Measurements from ENCODE around the gene ZNF8. TPM values are rescaled to one million over a fixed set of nuclear protein-coding genes. Genes with fewer than 3 reads are reported as not detected.
"Not testable (repeated sequence)": the region's sequence is repeated elsewhere in the genome, so short reads cannot be mapped to it uniquely, and the experiment has no call there.

Gene ZNF8
- total RNA-seq: 9.5 TPM

DNA sequence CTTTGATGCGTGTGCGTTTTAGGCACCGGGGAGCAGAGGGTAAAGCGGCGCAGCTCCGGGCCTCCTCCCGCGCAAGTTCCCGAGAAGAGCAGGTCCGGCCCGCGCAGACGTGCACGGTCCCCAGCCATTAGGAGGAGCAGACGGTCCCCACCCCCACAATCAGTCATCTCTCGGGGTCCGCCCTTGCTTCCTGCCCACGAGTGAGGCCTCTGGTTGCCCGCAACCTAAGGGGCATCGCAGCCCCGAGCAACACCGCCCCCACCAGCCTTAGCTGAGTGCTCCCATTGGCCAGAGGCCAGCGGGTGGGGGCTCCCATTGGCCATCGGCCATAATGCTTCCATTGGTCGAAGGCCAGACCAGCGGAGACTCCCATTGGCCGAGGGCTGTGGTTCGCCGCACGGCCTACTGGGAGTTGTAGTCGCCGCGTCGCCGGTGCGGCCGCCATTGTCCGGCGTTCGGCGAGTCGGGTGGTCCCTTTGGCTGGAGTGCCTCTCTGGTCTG is at the start of gene ZNF8:
Gene ZNF8 (plus strand): TSS at position 415 of the 501 bp plus-strand sequence. CDS start 127 bp downstream, outside the sequence.
- DNase-seq: peak; percentile 99

DNA sequence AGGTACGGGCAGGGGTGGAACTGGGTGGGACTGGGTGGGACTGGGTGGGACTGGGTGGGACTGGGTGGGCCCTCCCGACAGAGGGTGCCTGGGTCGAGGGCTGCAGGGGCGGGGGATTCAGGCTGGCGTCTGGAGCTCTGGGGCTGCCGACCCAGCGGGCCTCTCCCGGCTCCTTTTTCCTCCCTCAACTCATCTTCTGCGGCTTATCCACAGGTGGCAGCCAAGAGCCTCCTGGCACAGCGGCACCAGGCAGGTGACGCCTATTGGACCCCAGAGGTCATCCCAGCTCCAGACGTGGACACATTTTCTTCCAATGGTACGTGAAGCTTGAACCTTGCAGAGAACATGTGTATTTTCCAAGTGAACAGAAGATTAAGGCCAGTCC is 49.5 kb upstream of the ZNF8 start:
- peak; percentile 24 for DNase-seq

DNA sequence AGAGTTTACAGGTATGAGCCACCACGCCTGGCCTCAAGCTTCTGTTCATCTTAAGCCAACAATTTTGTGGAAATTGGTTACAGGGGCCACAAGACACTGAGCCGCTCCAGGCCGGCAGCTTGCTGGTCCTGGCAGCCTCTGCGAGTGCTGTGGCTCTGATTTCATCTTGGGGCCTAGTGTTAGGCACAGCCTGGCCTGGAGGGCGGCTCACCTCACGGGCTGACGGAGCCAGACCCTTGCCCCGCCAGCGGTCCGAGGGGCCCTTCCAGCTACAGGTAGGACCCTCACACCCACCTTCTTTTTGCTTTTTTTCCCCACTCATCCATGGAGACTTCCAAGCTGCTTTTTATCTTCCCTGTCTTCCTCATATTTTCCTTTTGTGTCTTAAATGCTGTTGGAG is 41.4 kb upstream of the ZNF8 start:
- DNase-seq: no peak

DNA sequence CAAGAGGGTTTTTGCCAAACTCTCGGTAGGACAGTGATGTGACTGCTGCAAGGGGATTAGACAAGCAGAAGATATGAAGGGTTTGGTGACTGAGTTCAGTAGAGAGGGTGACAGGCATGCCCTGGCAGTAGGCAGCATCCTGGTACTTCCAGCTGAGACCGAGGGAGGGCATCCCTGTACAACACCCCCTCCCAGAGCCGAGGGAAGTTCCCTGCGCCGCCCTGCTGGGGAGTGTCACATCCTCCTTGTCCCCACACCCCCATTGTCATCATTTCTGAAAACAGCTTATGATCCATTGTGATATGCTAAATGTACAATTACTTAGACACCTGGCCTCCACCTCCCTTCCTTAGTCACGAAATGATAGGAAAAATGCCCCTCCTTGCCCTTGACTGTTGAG is 35.4 kb upstream of the ZNF8 start:
- no peak for DNase-seq

DNA sequence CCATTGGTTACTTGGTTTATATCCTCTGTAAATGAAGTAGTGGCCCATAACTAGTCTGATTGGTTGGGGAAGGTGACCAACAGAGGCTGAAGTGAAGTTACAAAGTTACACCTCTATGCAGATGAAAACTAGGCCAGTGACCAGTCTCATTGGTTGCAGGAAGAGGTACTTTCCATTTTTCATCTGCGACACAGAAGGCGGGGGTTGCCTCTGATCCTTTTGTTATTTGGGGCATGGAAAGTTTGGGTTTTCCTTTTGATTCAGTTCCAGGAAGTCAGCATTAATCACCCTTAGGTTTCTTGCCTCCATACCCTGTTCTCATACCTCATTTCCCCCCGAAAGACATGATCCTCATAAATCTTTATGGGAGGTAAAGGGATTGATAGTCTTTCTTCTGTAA is 29.9 kb upstream of the ZNF8 start:
- no peak for DNase-seq

DNA sequence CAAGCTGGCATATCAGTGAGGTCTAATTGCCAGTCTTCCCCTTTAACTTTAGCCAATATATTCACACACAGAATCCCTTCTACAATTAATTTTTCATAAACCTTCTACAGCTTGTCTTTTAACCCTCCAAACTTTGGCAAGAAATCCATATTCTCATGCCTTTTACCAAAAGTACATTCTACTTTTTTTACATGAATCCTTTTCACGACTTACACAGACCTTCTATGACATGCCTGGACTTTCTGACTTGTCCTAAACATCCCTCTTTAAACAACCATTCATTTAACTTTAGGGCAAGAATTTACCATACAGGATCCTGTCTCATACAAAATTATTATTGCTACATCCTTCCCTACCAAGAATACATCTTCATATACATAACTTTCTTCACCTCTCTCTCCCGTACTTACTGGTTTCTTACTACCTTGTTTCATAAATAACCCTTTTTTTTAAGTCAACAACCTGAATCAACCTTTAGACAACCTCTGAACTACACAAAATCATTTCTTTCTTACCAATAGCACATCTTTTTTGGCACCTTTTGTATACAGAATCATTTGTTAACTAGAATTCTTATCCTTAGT is 26.6 kb upstream of the ZNF8 start:
- no peak for DNase-seq

DNA sequence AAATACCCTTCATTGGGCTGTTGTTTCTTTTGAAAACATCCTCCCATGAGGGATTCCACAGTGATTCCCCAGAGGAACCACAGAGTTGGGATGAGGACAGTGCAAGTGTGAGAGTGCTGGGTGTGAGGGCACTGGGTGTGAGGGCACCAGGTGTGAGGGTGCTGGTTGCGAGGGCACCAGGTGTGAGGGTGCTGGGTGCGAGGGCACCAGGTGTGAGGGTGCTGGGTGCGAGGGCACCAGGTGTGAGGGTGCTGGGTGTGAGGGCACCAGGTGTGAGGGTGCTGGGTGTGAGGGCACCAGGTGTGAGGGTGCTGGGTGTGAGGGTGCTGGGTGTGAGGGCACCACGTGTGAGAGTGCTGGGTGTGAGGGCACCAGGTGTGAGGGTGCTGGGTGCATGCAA is 20.5 kb upstream of the ZNF8 start:
- not testable (repeated sequence) for DNase-seq

DNA sequence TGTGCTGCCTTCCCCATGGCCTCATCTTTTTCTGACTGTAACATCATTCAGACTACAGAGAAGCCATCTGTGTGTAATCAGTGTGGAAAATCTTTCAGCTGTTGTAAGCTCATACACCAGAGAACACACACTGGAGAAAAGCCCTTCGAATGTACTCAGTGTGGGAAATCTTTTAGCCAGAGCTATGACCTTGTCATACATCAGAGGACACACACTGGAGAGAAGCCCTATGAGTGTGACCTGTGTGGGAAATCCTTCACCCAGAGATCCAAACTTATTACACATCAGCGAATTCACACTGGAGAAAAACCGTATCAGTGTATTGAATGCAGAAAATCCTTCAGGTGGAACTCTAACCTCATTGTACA is 17.2 kb upstream of the ZNF8 start:
- DNase-seq: no peak

DNA sequence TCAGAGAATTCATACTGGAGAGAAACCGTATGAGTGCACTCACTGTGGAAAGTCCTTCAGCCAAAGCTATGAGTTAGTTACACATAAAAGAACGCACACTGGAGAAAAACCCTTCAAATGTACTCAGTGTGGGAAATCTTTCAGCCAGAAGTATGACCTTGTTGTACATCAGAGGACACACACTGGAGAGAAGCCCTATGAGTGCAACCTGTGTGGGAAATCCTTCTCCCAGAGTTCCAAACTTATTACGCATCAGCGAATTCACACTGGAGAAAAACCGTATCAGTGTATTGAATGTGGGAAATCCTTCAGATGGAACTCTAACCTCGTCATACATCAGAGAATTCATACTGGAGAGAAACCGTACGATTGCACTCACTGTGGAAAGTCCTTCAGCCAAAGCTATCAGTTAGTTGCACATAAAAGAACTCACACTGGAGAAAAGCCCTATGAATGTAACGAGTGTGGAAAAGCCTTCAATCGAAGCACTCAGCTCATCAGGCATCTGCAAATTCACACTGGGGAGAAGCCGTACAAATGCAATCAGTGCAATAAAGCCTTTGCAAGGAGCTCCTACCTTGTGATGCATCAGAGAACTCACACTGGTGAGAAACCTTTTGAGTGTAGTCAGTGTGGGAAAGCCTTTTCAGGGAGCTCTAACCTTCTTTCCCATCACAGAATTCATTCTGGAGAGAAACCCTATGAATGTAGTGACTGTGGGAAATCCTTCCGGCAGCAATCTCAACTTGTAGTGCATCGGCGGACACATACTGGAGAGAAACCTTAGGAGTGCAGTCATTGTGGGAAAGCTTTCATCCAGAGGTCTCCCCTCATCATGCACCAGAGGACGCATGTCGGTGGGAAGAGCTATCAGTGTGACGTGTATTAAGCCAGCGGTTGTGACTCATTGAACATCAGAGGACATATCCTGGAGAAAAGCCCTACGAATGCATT is 16.5 kb upstream of the ZNF8 start:
- DNase-seq: no peak

DNA sequence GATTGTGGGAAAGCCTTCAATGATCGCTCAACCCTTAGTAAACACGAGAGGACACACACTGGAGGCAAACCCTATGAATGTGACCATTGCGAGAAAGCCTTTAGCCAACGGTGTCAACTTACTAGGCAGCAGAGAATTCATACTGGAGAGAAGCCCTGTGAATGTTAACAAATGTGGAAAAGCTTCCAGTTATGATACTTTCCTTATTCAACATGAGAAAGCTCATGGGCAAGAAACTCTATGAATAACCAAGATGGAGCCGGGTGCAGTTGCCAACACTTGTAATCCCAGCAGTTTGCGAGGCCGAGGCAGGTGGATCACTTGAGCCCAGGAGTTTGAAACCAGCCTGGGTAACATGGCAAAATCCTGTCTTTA is 15.8 kb upstream of the ZNF8 start:
- DNase-seq: no peak

DNA sequence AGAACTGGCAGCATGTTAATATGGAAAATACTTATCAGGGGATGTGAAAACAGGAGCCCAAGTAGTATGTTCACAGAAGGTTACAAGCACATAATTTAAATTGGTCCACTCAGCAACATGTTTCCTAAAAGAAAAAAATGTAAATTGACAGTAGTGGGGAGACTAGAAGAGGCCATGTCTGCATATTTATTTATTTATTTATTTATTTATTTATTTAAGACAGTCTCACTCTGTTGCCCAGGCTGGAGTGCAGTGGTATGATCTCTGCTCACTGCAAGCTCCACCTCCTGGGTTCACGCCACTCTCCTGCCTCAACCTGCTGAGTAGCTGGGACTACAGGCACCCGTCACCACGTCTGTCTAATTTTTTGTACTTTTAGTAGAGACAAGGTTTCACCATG is 13.7 kb upstream of the ZNF8 start:
- no peak for DNase-seq

DNA sequence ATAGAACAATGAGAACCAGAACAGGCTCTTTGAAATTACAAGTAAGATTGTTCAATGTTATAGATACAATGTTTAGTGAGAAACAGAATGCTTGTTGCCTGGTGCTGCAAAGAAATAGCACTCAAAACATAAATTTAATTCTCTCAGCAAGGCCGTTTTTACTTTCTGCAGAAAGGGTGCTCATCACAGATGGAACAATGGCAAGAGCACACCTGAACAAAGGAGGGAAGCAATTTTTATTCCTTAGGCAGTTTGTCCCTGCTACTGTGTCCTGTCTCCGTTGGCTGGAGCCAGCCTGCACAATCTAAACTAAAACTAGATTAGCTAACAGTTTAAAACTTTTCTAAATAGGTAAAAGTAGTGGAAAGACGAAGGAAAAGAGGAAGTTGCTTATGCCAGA is 10.4 kb upstream of the ZNF8 start:
- DNase-seq: no peak

DNA sequence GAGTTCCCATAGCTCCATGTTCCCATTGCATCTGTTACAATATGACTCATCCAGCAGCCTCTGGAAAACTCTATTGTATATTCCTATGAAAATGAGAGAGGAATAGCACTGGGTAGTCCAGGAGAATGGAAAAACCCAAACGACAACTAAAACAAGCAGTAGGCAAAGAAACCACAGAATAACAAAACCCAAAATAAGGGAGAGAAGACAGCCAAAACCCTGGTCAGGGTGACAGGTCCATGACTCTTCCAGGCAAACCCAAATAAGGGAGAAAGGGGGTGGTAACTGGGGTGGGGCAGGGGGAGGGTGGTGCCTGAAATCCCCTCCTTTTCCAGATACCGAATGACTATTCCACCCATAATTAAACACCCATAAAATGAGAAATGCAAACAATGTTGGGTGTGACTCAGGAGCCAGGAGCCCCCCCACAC is 4.0 kb upstream of the ZNF8 start:
- no peak for DNase-seq

DNA sequence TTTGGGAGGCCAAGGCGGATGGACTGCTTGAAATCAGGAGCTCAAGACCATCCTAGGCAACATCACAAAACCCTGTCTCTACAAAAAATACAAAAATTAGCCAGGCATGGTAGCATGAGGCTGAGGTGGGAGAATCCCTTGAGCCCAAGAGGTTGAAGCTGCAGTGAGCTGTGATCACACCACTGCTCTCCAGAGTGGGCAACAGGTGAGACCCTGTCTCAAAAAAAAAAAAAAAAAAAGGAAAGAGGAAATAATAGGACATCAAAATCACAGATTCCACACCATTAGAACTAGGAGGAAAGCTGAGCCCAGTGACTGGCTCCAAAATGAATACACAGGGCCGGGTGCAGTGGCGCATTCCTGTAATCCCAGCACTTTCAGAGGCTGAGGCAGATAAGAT is 3.2 kb upstream of the ZNF8 start:
- DNase-seq: no peak

DNA sequence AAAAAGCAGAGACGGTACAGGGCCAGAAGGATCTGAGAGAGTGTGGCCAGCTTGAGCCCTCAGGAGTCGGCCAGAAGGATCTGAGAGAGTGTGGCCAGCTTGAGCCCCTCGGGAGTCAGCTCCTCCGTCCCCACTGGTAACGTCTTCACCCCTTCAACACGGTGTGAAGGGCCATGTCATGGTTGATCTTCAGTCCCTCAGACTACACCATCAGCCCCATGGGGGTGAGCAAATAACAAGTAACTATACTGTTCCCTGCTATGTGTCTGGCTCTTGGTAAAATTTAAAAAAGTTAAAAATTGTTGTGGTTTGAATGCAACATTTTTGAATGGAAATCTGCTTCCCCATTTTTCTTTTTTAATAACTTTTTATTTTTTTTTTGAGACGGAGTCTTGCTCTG is 1.6 kb upstream of the ZNF8 start:
- DNase-seq: no peak

DNA sequence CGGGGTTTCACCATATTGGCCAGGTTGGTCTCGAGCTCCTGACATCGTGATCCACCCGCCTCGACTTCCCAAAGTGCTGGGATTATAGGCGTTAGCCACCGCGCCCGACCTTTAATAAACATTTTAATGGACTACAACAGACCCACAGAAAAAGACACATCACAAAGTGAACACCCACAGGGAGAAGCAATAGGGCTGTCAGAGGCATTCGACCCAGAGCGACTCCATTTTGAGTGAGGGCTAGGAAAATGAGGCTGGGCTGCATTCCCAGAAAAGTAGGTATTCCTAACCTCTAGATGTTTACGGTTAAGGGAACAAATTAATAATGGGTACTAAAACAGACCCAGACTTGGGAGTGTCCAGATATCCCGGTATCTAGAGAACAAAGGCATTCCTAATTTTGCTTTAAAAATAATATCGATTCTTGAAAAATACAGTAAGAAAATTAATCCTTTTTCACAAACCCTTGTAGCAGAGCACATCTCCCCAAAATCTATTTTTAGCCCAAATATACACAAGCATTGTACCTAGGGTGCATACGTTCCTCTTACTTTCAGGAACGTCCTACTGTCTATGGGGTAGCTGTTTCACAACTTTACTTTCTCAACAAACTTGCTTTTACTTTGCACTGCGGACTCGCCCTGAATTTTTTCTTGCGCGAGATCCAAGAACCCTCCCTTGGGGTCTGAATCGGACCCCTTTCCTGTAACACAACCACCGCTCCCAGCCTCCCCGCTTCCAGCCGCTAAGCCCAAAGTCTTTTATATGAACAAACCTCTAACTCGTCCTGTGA is 811 bp upstream of the ZNF8 start:
- peak; percentile 9 for DNase-seq

DNA sequence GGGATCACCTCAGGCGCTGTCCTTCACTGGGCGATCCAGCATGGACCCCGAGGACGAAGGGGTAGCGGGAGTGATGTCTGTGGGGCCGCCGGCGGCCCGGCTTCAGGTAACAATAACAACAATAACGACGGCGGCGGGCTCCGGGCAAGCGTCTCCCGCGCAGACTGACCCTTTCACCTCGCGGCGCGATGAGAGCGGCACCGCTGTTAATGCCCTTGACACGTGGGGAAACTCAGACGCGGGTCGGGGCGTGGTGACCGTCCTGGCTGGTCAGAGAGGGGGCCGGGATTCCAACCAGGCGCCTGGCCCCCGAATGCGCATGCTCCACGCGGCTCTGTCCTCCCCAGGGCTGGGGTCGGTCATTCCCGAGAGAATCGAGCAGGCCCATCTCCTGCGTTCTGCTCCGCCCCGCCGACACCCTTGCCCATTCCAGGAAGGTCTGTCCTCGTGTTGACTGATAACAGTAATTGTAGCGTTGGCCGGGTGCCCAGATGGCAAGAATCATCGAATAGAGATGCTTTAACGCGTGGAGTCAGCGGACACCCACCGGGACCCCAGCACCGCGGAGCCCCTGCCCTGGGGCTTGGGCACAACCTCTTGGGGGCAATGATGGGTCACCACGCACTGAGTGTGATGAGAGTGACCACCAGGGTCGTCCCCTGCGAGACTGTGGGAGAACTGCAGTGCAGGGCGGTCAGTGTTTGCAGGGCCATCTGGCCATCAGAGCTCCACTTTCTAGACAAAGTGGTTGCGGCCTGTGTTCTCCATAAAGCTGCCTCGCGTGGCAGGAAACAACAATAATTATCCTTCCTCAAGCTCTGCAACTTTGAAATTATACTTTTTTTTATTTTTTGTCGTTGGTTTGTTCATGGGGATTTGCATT is 528 bp downstream of the ZNF8 start:
- peak; percentile 74 for DNase-seq

DNA sequence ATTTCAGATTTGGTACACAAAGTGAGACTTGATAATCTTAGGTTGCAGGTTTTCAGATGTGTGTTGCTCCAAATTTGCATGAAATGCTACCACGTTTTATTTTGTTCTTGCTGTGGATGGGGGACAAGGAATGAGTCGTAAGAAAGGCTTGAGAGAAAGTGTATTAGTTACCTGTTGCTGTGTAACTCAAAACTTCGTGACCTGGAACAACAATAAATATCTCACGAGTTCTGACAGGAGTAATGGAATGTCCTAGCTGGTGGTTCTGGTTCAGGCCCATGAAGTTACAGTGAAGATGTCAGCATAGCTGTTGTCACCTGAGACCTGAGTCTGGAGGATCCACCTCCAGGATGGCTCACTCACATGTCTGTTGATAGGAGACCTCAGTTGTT is 1.2 kb downstream of the ZNF8 start:
- no peak for DNase-seq

DNA sequence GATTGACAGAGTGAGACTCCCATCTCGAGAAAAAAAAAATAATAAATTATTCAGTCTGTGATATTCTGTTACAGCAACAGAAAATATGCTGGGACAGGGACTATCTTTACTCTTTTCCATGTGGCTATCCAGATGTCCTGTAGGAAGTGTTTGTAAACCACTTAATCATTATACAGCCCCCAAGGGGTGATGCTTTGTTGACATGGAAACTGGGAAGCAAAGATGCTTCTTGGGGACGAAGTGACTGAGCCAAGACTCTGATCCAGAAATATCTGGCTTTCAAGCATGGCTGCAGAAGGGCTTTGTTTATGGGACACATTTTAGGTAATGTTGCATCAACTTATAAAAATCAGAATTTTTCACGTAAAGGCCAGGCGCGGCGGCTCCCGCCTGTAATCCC is 5.4 kb downstream of the ZNF8 start:
- no peak for DNase-seq

DNA sequence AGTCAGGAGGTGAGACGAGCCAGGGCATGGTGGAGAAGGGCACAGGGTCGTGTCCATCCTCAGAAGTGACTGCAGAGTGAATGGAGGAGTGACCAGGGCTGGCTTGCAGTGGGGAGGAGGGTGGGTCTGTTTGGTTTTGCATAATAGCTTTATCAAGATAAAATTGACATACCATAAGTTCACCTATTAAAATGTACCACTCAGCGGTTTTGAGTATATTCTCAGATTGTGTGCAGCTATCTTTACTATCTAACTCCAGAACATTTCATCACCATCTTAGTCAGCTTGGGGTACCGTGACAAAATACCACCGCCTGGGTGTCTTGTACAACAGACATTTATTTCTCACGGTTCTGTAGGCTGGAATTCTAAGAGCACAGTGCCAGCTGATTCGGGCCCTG is 13.2 kb downstream of the ZNF8 start:
- no peak for DNase-seq

DNA sequence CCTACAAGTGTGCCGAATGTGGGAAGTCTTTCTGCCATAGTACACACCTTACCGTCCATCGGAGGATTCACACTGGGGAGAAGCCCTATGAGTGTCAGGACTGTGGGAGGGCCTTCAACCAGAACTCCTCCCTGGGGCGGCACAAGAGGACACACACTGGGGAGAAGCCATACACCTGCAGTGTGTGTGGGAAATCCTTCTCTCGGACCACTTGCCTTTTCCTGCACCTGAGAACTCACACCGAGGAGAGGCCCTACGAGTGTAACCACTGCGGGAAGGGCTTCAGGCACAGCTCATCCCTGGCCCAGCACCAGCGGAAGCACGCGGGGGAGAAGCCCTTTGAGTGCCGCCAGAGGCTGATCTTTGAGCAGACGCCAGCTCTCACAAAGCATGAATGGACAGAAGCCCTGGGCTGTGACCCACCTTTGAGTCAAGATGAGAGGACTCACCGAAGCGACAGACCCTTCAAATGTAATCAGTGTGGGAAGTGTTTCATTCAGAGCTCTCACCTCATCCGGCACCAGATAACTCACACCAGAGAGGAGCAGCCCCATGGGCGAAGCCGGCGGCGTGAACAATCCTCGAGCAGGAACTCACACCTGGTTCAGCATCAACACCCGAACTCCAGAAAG is 16.1 kb downstream of the ZNF8 start:
- DNase-seq: no peak

Data from tongue (tissue), 2 donors.